Measurements from ENCODE around the gene SCYGR5. TPM values are rescaled to one million over a fixed set of nuclear protein-coding genes. Genes with fewer than 3 reads are reported as not detected.

The SCYGR5 gene
- total and polyA plus RNA-seq, 11 donors = not detected

- intact Hi-C loops (cut with DNase I) = no loop called here
- Histone ChIP-seq H3K4me1 (no peaks in the 10 kb centered on the region), H3K27me3 (peaks cover 0 to 4% (median 0%) of the 10 kb centered on the region in 9 donors), H3K4me3 (no peak overlapping the region), H3K36me3 (no peaks in the 10 kb centered on the region), H3K9me3 (no peaks in the 10 kb centered on the region), H3K27ac (no peak overlapping the region)
- WGBS, 4 donors = 69 to 85% (median 80%) methylated on average over 4 of the region's 4 CpGs
- no peak for TF ChIP-seq POLR2A (IDR thresholded peaks at IDR 0.05)
- TF ChIP-seq, protein P1, sequence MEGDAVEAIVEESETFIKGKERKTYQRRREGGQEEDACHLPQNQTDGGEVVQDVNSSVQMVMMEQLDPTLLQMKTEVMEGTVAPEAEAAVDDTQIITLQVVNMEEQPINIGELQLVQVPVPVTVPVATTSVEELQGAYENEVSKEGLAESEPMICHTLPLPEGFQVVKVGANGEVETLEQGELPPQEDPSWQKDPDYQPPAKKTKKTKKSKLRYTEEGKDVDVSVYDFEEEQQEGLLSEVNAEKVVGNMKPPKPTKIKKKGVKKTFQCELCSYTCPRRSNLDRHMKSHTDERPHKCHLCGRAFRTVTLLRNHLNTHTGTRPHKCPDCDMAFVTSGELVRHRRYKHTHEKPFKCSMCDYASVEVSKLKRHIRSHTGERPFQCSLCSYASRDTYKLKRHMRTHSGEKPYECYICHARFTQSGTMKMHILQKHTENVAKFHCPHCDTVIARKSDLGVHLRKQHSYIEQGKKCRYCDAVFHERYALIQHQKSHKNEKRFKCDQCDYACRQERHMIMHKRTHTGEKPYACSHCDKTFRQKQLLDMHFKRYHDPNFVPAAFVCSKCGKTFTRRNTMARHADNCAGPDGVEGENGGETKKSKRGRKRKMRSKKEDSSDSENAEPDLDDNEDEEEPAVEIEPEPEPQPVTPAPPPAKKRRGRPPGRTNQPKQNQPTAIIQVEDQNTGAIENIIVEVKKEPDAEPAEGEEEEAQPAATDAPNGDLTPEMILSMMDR (IDR thresholded peaks at IDR 0.05) = no peak
- ATAC-seq = no peak
- no peak for DNase-seq
Observed at GRCh38 chr2:227706859-227707258, 40.3 kb downstream of the SCYGR5 start.

DNA sequence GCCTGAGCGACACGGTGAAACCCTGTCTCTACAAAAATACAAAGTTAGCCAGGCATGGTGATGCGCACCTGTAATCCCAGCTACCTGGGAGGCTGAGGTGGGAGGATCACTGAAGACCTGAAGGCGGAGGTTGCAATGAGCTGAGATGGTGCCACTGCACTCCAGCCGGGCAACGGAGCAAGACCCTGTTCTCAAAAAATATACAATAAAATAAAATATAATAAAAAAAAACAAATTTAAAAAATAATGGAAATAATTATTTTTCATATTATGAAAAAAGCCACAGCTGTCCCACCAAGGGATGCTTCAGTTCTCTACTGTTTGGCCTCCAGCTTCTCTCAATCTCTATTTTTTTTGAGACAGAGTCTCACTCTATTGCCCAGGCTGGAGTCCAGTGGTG, 40.8 kb downstream of the SCYGR5 start:
- intact Hi-C loops (cut with DNase I) = no loop called here
- WGBS, 4 donors = 80 to 93% (median 85%) methylated on average over 6 of the region's 6 CpGs
- no peak overlapping the region for H3K4me3 ChIP-seq
- no peaks in the 10 kb centered on the region for H3K9me3 ChIP-seq
- TF ChIP-seq POLR2A (IDR thresholded peaks at IDR 0.05) = no peak
- TF ChIP-seq, protein P1 (IDR thresholded peaks at IDR 0.05) = no peak
- no peaks in the 10 kb centered on the region for H3K4me1 ChIP-seq
- DNase-seq = no peak
- H3K27ac ChIP-seq = no peak overlapping the region
- no peaks in the 10 kb centered on the region for H3K36me3 ChIP-seq
- H3K27me3 ChIP-seq = peaks cover 0 to 4% (median 0%) of the 10 kb centered on the region in 9 donors
- no peak for ATAC-seq

DNA sequence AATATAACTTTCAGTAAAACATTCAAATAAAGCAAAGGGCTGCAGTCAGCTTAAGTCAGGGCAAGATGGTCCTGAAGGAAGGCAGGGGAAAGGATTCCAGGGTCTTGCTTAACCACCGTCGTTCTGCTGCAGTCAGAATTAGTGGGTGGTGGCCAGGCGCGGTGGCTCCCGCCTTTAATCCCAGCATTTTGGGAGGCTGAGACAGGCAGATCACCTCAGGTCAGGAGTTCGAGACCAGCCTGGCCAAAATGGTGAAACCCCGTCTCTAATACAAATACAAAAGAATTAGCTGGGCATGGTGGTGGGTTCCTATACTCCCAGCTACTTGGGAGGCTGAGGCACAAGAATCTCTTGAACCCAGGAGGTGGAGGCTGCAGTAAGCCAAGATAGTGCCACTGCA, 44.4 kb downstream of the SCYGR5 start:
- no peak for TF ChIP-seq POLR2A (IDR thresholded peaks at IDR 0.05)
- TF ChIP-seq, protein P1 (IDR thresholded peaks at IDR 0.05) = no peak
- ATAC-seq (no peak), DNase-seq (no peak)
- Histone ChIP-seq H3K27ac (no peak overlapping the region), H3K27me3 (no peaks in the 10 kb centered on the region), H3K4me1 (no peaks in the 10 kb centered on the region), H3K4me3 (no peak overlapping the region), H3K36me3 (no peaks in the 10 kb centered on the region), H3K9me3 (no peaks in the 10 kb centered on the region)
- intact Hi-C loops (cut with DNase I) = no loop called here
- 86 to 91% (median 89%) methylated on average over 7 of the region's 7 CpGs for whole genome bisulfite sequencing, 4 donors

DNA sequence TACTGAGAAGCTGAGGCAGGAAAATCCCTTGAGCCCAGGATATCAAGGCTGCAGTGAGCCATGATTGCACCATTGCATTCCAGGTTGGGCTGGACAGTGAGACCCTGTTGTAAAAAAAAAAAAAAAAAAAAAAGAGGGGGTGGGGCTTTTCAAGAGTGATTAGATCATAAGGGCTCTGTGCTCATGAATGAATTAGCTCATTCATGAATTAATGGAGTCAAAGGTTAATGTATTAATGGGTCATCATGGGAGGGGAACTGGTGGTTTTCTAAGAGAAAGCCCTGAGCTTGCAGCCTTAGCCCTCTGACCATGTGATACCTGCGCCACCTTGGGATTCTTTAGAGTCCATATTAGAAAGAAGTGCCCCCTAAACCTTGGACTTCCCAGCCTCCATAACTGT, 46.7 kb downstream of the SCYGR5 start:
- DNase-seq (no peak), ATAC-seq (no peak)
- H3K27me3 ChIP-seq = peaks cover 0 to 10% (median 0%) of the 10 kb centered on the region in 9 donors
- TF ChIP-seq, protein P1 (IDR thresholded peaks at IDR 0.05) = no peak
- no peak for TF ChIP-seq POLR2A (IDR thresholded peaks at IDR 0.05)
- WGBS, 4 donors = 85 to 97% (median 95%) methylated on average over 1 of the region's 1 CpG
- no peak overlapping the region for H3K4me3 ChIP-seq
- H3K36me3 ChIP-seq = no peaks in the 10 kb centered on the region
- no peaks in the 10 kb centered on the region for H3K9me3 ChIP-seq
- no peak overlapping the region for H3K27ac ChIP-seq
- intact Hi-C loops (cut with DNase I) = no loop called here
- H3K4me1 ChIP-seq = peaks cover 0 to 10% (median 2%) of the 10 kb centered on the region in 12 donors

All from heart left ventricle (tissue), 16 donors.